IPS DF 19.7 (cell line): ENCODE results near the gene CDK12.
A peak's percentile ranks its signal among the peaks of the same experiment; 100 is the strongest.
"Not testable (repeated sequence)": the region's sequence is repeated elsewhere in the genome, so short reads cannot be mapped to it uniquely, and the experiment has no call there.

Experiments
- DNase-seq: peaks from one replicate; pipeline ENCODE4 v3.0.0-alpha.2; 2013; ENCODE audit warnings: low read depth, low spot score

The CDK12 gene

DNA sequence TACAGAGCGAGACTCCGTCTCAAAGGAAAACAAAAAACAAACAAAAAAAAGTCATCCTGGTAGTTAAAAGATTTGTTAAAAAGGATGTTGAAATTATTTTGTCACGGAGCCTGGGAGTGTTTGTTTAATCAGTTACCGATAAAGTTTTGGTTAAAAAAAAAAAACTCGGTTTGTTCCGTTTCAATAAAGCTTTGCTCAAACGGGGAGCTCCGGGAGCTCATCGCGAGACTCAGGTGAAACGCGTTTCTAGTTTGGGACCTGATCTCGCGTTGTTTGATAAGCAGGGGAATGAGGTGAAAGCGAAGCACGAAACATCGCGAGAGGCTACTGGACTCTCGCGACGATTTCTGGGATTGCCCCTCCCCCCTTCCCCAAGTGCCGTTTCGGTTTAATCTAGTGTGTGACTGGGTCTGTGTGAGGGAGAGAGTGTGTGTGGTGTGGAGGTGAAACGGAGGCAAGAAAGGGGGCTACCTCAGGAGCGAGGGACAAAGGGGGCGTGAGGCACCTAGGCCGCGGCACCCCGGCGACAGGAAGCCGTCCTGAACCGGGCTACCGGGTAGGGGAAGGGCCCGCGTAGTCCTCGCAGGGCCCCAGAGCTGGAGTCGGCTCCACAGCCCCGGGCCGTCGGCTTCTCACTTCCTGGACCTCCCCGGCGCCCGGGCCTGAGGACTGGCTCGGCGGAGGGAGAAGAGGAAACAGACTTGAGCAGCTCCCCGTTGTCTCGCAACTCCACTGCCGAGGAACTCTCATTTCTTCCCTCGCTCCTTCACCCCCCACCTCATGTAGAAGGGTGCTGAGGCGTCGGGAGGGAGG is at the start of gene CDK12:
Gene CDK12, plus strand, starts transcription at position 374 of the 813 bp plus-strand sequence. CDS start 586 bp downstream, outside the sequence.
- DNase-seq, result peak; percentile 97

DNA sequence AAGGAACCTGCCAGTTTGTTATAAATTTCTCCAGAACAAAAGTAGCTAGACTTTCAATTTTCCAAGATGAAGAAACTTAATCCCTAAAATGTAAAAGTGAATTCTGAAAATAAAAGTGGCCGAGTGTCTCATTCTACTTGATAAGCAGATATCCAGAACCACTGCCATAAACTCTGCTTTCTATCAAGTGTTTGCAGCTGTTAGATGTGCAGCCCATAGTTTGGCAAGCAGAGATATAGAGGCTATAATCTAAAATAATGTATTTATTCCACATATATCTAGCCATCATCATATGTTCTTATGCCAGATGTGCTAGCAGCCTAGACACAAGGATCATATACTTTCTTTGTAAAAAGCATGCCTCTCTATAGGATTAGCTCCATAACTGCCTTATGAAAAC is 45.1 kb upstream of the CDK12 start:
- no peak for DNase-seq

DNA sequence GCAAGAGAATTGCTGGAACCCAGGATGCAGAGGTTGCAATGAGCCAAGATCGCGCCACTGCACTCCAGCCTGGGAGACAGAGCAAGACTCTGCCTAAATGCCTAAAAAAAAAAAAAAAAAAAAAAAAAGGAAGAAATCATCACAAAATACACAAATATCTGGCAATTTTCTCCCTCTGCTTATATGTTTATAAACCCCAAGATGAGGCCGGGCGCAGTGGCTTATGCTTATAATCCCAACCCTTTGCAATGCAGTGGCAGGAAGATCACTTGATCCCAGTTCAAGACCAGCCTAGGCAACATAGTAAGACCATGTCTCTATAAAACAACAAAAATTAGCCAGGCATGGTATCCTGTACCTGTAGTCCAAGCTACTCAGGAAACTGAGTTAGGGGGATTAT is 31.7 kb upstream of the CDK12 start:
- DNase-seq, result no peak

DNA sequence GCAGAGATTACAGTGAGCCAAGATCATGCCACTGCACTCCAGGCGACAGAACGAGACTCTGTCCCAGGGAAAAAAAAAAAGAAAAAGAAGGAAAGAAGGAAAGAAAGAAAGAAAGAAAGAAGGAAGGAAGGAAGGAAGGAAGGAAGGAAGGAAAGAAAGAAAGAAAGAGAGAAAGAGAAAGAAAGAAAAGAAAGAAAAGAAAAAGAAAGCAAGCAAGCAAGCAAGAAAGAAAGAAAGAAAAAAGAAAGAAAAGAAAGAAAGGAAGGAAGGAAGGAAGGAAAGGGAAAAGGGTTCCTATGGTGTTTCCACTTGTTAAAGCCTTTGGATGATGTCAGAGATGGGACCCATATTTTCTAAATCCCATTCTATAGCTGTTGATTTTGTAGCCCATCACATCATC is 21.4 kb upstream of the CDK12 start:
- not testable (repeated sequence) for DNase-seq

DNA sequence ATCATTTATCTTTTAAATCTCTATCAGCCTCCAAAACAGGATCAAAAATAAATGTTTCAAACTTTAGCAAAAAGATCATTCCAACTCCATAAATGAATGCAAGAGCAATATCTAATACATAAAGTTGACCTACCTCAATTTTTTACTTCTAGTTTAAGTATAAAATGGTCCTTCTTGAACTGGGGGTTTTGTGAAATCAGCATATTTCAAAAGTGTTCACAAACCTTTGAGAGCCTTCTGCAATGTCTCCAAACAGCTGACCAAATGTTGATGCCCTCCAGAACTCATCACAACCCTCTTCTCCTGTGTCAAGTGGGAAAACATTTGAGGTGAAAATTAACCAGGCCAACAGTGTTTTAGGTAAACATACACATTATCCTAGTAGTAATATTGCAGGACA is 18.0 kb upstream of the CDK12 start:
- no peak for DNase-seq

DNA sequence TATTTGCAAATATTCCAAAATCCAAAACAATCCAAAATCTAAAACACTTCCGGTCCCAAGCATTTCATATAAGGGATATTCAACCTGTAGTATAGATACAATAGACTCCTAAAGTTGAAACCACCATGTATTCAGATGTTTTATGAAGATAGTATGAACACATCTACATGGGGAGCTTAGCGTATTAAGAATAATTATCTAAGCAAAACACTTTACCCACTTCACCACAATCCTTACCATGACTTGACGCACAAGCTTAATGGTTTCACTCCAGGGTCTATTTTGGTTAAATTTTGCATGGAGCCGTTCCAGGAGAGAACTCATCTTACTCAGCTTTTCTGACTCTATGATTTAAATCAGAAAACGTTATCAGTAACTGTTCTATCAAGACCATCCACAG is 13.7 kb upstream of the CDK12 start:
- no peak for DNase-seq

DNA sequence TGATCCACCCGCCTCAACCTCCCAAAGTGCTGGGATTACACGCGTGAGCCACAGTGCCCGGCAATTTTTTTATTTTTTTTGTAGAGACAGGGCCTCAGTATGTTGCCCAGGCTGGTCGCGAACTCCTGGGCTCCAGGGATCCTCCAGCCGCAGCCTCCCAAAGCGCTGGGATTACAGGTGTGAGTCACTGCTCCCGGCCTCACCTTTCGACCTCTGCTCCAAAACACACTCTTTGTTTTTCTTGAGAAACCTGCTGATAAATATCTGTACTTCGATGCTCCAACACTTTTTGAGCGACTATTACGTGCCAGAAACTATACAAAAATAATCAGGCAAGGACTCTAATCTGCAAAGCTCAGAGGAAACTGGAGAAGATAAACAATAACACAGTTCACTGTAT is 11.2 kb upstream of the CDK12 start:
- DNase-seq, result no peak

DNA sequence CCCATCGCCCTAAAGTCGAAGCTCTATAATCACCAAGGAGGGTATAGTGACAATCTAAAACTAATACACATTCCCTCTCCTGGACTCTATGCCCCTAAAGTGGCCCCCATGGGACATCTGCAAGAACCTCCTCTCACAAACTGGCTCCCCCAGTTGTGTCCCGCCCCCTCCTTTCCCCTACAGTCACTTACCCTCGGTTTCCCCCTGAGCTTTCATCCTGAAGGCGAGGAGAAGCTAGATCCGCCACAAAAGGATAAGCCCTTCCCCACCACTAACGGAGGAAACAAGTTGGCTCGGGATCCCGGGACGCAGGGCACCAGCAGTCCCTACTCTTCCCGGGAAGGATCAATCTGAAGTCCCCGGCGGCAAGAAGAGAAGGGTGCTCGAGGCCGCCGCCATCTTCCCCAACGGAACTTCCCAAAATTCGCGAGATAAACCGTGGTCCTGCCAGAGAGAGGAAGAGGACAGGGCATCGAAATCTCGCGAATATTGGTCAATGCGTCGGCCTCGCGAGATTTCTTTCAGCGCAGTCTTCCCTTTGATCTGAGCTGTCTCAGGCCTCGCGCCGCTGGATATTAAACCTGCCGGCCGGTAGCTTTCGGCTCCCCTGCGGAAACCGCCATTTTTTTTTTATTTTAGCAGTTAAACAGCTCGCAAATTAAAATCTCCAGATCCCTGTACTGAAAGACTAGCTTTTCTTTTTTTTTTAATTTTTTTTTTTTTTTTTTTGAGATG is 10.3 kb upstream of the CDK12 start, which contains the start of gene MED1:
Gene MED1, minus strand, starts transcription at position 417 of the 735 bp plus-strand sequence. Its CDS starts 201 bp downstream, at position 216.
- DNase-seq, result peak; percentile 95

DNA sequence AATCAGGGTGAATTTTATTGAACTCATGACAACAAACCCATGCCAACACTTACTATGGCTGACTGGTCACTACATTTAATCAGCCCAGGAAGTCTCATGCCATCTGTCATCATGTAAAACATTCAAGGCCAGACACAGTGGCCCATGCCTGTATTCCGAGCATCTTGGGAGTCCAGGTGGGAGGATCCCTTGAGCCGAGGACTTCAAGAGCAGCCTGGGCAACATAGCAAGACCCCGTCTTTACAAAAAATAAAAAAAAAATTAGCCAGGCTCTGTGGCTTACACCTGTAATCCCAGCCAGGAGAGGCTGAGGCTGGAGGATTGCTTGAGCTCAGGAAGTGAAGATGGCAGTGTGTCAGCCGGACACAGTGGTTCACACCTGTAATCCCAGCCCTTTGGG is 5.4 kb upstream of the CDK12 start:
- no peak for DNase-seq

DNA sequence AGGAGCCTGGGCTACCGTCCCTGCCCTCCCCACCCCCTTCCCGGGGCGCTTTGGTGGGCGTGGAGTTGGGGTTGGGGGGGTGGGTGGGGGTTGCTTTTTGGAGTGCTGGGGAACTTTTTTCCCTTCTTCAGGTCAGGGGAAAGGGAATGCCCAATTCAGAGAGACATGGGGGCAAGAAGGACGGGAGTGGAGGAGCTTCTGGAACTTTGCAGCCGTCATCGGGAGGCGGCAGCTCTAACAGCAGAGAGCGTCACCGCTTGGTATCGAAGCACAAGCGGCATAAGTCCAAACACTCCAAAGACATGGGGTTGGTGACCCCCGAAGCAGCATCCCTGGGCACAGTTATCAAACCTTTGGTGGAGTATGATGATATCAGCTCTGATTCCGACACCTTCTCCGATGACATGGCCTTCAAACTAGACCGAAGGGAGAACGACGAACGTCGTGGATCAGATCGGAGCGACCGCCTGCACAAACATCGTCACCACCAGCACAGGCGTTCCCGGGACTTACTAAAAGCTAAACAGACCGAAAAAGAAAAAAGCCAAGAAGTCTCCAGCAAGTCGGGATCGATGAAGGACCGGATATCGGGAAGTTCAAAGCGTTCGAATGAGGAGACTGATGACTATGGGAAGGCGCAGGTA is 762 bp downstream of the CDK12 start:
- no peak for DNase-seq

DNA sequence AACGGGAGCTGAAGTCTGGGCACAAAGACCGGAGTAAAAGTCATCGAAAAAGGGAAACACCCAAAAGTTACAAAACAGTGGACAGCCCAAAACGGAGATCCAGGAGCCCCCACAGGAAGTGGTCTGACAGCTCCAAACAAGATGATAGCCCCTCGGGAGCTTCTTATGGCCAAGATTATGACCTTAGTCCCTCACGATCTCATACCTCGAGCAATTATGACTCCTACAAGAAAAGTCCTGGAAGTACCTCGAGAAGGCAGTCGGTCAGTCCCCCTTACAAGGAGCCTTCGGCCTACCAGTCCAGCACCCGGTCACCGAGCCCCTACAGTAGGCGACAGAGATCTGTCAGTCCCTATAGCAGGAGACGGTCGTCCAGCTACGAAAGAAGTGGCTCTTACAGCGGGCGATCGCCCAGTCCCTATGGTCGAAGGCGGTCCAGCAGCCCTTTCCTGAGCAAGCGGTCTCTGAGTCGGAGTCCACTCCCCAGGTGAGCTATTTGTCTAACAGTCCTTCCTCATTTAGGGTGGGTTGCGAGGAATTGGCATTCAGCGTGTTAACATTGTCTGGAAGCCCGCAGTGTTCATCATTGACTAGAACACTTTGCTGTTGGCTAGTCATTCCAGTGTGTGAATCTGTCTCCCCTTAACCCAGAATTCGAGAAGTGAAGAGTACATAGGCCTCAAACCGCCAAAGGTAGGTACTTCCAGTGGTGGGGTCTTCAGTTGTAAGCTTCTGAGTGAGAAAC is 1.5 kb downstream of the CDK12 start:
- DNase-seq, result no peak

DNA sequence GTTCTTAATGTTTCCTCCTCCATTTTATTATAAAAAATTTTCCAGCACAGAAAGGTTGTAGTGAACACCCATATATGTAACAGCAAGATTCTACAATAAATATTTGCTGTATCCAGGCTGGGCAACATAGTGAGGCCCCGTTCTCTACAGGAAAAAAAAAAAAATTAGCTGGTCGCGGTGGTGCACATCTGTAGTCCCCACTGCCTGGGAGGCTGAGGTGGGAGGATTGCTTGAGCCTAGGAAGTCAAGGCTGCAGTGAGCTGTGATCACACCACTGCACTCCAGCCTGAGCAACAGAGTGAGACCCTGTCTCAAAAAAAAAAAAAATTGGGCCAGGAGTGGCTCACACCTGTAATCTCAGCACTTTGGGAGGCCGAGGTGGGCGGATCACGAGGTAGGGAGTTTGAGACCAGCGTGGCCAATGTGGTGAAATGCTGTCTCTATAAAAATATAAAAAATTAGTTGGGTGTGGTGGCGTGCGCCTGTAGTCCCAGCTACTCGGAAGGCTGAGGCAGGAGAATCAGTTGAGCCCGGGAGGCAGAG is 3.4 kb downstream of the CDK12 start:
- not testable (repeated sequence) for DNase-seq

DNA sequence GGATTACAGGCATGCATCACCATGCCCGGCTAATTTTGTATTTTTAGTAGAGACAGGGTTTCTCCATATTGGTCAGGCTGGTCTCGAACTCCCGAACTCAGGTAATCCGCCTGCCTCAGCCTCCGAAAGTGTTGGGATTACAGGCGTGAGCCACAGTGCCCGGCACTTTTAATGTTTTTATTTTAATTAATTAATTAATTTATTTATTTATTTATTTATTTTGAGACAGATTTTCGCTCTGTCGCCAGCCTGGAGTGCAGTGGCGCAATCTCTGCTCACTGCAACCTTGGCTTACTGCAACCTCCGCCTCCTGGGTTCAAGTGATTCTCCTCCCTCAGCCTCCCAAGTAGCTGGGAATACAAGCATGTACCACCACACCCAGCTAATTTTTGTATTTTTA is 7.3 kb downstream of the CDK12 start:
- DNase-seq, result not testable (repeated sequence)

DNA sequence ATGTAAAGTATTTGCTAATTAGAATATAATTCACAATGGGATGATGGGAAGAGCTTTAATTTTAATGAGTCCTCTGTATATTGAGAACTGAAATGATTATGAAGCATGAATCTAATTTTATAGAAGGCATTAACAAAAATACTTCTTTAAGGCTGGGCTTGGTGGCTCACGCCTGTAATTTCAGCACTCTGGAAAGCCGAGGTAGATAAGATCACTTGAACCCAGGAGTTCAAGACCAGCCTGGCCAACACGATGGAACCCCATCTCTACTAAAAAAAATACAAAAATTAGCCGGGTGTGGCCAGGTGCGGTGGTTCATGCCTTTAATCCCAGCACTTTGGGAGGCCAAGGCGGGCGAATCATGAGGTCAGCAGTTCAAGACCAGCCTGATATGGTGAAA is 12.0 kb downstream of the CDK12 start:
- DNase-seq, result no peak

DNA sequence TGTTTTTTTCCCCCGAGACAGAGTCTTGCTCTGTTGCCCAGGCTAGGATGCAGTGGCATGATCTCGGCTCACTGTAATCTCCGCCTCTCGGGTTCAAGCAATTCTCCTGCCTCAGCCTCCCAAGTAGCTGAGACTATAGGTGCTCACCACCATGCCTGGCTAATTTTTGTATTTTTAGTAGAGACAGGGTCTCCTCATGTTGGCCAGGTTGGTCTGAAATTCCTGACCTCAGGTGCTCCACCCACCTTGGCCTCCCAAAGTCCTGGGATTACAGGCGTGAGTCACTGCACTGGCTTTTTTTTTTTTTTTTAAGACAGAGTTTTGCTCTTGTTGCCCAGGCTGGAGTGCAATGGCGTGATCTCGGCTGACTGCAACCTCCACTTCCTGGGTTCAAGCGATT is 18.3 kb downstream of the CDK12 start:
- not testable (repeated sequence) for DNase-seq

DNA sequence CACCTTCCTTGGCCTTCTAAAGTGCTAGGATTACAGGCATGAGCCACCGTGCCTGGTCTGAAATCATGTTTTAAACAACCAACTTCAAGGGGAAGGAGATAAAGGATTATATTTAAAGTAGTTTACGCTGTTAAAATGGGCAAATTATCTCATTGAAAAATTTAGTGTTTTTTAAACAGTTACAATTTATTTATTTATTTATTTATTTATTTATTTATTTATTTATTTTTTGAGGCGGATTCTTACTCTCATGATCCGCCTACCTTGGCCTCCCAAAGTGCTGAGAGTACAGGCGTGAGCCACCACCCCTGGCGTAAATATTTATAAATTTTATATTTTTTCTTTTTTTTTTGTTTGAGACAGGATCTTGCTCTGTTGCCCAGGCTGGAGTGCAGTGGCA is 22.2 kb downstream of the CDK12 start:
- no peak for DNase-seq

DNA sequence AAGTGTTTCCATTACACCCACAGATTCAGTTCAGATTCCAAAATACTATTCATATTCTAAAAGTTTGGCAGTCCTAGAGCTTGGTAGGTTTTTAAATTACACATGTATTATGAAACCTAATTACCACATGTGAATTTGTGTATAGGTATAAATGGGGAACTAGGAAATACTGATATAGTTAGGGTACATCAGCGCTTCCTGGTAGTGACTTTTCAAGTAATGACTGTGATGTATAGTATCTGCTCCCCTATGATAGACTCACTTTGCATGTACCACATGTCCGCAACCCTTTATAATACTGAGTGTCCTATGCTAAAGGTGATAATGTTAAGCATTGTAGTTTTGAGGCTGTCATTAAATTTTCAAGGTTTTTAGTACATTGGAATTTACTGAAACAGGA is 22.9 kb downstream of the CDK12 start:
- DNase-seq, result no peak

DNA sequence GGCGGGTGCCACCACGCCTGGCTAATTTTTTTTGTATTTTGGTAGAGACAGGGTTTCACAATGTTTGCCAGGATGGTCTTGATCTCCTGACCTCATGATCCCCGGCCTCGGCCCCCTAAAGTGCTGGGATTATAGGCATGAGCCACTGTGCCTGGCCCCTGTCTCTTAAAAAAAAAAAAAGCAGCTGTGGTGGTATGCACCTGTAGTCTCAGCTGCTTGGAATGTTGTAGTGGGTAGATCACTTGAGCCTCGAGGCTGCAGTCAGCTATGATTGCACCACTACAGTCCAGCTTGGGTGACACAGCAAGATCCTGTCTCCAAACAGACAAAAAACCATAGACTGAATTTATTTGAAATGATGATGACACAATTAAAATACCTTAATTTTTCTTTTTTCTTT is 24.3 kb downstream of the CDK12 start:
- DNase-seq, result no peak

DNA sequence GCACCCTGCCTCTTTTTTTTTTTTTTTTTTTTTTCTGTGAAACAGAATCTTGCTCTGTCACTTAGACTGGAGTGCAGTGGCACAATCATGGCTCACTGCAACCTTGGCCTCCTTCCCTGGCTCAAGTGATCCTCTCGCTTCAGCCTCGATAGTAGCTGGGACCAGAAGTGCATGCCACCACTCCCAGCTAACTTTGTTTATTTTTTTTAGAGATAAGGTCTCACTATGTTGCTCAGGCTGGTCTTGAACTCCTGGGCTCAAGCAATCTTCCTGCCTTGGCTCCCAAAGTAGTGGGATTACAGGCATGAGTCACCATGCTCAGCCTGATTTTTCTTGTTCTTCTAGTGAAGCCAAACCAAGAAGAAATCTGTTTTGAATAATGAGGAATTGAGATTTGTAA is 25.0 kb downstream of the CDK12 start:
- no peak for DNase-seq

DNA sequence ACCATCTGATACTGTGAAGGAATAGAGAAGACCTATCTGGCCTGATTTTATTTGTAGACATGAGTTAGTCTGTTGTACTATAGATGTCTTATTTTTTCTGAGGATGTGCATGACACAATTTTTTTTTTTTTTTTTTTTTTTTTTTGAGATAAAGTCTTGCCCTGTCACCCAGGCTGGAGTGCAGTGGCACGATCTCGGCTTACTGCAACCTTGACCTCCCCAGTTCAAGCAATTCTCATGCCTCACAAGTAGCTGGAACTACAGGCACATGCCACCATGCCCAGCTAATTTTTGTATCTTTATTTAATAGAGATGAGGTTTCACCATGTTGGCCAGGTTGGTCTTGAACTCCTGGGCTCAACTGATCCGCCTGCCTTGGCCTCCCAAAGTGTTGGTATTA is 26.2 kb downstream of the CDK12 start:
- DNase-seq, result not testable (repeated sequence)

DNA sequence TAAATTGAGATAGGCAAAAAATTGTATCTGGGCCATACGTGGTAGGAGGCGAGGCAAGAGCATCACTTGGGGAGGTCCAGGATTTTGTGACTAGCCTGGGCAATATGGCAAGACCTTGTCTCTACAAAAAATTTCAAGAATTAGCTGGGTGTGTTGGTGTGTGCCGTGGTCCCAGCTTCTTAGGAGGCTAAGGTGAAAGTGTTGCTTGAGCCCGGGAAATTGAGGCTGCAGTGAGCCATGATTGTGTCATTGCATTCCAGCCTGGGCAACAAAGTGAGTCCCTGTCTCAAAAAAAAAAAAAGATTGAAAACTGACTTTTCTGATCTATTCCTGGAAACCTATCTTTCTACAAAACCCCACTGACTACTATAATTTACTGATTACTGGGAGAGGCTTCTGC is 26.7 kb downstream of the CDK12 start:
- no peak for DNase-seq
